GM21423 (cell line): Measurements from ENCODE around the gene NEFH.
"Not testable (repeated sequence)": the region's sequence is repeated elsewhere in the genome, so short reads cannot be mapped to it uniquely, and the experiment has no call there.

Source experiments
- ATAC-seq: cut with Tn5 transposase; IDR thresholded peaks from one replicate; pipeline ENCODE4 v1.9.1; 2021; ENCODE audit warnings: mild to moderate bottlenecking, moderate library complexity; ENCODE audit not compliant: unreplicated experiment

Gene NEFH, protein sequence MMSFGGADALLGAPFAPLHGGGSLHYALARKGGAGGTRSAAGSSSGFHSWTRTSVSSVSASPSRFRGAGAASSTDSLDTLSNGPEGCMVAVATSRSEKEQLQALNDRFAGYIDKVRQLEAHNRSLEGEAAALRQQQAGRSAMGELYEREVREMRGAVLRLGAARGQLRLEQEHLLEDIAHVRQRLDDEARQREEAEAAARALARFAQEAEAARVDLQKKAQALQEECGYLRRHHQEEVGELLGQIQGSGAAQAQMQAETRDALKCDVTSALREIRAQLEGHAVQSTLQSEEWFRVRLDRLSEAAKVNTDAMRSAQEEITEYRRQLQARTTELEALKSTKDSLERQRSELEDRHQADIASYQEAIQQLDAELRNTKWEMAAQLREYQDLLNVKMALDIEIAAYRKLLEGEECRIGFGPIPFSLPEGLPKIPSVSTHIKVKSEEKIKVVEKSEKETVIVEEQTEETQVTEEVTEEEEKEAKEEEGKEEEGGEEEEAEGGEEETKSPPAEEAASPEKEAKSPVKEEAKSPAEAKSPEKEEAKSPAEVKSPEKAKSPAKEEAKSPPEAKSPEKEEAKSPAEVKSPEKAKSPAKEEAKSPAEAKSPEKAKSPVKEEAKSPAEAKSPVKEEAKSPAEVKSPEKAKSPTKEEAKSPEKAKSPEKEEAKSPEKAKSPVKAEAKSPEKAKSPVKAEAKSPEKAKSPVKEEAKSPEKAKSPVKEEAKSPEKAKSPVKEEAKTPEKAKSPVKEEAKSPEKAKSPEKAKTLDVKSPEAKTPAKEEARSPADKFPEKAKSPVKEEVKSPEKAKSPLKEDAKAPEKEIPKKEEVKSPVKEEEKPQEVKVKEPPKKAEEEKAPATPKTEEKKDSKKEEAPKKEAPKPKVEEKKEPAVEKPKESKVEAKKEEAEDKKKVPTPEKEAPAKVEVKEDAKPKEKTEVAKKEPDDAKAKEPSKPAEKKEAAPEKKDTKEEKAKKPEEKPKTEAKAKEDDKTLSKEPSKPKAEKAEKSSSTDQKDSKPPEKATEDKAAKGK

DNA sequence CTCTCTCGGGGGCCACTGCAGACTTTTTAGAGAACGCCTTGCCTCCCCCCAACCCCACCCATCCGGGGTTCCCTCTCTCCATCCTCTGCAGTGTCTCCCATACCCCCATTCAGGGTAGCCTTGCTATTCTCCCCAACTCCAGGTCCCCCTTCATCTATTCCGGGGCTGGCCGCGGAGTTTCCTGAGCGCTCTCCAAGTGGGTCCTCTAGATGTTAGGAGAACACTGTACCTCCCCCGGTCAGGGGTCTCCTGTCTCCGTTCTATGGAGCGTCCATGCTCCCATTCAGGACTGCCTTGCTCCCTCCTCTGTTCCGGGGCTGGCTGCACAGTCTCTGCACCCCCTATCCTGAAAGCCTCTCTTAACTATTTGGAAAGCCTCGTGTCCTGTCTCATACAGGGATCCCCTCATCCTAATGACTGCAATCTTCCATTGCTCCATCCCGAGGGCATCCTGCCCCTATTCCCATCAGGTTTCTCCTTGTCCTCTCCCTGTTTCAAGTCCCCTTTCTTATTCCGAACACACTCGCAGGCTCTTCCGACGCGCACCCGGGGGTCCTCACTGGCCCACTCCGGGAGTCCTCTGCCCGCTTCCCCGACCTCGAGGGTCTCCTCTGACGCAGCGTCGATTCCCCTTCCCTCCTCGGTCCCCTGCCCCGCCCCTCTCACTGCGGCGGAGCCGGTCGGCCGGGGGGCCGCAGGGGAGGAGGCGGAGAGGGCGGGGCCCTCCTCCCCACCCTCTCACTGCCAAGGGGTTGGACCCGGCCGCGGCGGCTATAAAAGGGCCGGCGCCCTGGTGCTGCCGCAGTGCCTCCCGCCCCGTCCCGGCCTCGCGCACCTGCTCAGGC lies at the start of gene NEFH:
TSS of gene NEFH (plus strand) at position 802 of the 845 bp plus-strand sequence. CDS start 45 bp downstream, outside the sequence.
- no peak for ATAC-seq

DNA sequence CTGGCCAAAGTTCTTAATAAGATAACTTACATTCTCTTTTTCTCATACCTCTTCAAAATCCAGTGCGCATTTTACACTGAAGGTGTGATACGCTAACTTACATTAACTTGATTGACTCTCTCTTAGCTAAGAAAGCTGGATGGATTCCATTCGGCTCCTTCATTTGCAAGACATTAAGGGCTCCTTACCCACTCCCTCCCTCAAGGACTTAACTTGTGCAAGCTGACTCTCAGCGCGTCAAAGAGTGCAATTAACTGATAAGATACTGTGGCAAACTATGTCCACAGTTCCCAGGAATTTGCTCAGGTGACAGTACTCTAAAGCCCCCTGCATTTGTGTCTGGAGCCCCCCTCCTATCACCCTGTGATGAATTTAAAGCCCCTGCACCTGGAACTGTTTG lies 48.0 kb upstream of the NEFH start:
- ATAC-seq, result no peak

GRCh38 chr22:29433856-29434255 lies 46.2 kb upstream of the NEFH start:
- ATAC-seq, result no peak

GRCh38 chr22:29434288-29434687 lies 45.7 kb upstream of the NEFH start:
- ATAC-seq, result no peak

DNA sequence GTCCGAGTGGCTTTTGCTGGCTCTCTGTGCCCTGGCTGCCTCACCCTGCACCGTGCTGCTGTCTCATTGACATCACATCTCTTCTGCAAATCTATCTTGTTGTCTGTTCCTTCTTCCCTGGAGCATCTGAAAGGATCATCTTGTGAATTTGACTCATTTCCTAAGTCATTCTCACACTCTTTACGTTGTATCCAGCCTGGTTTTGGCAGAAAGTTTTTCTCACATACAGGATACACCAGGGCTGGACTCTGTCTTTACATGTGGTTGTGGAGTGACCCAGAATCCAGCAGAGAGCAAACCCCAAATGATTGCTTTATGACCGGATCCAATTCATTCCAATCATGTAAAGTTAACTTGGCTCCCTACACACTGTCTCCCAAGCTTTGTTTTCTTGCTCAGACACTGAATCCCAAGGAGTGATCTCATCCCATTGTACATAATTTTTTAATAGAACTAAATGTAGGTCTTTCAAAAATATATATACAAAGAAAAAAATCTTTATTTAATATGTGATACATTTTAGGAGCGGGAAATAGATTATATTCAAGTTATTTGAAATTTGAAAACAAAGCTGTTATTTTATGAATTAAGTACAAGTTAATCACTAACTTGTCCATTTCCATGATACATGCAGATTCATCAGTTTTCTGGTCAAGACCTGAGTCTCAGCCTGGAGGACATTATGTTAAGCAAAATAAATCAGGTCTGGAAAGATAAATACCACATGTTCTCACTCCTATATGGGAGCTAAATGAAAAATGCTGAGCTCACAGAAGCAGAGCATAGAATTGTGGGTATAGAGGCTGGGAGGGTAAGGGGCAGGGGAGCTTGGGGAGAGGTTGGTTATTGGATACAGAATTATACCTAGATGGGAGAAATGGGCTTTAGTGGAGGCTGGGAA lies 44.5 kb upstream of the NEFH start:
- no peak for ATAC-seq

- not testable (repeated sequence) for ATAC-seq
These were observed 41.7 kb upstream of the NEFH start, which contains the start of gene RFPL1 for GRCh38 chr22:29438283-29438682. TSS of gene RFPL1 (plus strand) at chr22:29438583.

DNA sequence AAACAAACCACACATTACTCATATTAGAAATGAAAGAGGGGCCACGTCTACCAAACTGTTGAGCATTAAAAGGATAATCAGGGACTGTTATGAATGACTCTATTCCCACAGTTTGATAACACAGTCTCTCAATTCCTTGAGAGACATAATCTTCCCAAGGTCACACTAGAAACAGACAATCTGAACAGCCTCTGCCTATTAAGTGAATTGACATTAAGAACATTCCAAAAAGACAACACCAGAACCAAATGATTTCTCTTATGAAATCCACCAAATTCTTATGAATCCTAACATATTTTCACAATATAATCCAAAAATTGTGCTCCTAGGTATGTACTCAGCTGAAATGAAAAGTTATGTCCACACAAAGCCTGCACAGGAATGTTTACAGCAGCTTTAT lies 37.0 kb upstream of the NEFH start:
- no peak for ATAC-seq

- no peak for ATAC-seq
These were observed 36.6 kb upstream of the NEFH start for GRCh38 chr22:29443452-29443851.

- ATAC-seq, result no peak
These were observed 35.9 kb upstream of the NEFH start for GRCh38 chr22:29443861-29444792.

DNA sequence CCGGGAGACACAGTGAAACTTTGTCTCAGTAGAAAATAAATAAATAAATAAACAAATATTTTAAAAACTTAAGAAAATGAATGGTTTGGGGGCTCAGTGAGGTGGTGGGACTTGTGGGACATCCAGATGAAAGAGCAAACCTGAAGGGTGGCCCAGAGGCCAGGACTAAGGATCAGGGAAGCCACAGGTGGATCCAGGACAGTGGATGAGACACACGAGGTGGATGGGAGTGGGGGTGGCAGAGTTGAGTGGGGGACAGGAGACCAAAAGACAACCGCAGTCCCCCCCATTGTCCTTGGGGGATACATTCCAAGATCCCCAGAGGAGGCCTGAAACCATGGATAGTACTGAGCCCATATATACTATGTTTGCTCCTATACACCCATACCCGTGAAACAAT lies 34.5 kb upstream of the NEFH start:
- ATAC-seq, result no peak

DNA sequence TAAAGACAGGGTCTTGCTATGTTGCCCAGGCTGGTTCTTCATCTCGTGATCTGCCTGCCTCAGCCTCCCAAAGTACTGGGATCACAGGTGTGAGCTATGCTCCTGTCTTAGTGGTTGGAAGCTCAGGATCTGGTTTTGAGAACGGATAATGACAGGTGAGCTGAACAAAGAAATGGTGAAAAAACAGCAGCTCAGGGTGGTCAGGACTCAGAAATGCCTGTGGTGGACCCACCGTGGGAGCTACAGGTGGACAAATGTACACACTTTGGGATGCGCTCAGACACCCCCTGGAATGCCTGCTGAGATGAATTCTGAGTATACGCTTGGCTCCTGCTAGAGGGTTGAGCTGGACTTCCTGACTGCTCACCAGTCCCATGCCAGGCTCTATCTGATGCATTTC lies 32.1 kb upstream of the NEFH start:
- no peak for ATAC-seq

- ATAC-seq, result no peak
These were observed 30.6 kb upstream of the NEFH start for GRCh38 chr22:29449296-29449875.

DNA sequence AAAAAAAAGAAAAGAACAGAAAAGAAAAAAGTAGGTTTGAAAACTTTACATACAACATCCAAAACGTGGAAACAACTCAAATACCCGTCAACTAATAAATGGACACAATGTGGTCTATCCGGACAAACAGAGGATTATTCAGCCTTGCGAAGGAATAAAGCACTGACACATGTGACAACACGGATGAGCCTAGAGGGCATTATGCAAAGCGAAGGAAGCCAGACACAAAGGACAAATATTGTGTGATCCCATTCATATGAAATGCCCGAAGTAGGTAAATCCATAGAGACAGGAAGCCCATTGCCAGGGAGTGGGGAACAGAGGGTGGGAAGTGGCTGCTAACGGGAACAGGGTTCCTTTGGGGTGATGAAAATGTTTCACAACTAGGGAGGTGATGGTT lies 29.8 kb upstream of the NEFH start:
- no peak for ATAC-seq

DNA sequence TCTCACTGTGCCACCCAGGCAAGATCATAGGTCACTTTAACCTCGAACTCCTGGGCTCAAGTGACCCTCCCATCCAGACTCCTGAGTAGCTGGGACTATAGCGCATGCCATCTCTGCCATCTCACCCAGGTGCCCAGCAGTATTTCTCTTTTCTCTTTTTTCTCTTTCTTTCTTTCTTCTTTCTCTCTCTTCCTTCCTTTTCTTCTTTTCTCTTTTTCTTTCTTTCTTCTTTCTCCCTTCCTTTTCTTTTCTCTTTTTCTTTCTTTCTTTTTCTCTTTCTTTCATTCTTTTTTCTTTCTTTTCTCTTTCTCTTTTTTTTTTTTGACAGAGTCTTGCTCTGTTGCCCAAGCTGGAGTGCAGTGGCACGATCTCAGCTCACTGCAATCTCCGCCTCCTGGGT lies 28.2 kb upstream of the NEFH start:
- no peak for ATAC-seq

GRCh38 chr22:29454276-29454675 lies 25.7 kb upstream of the NEFH start:
- ATAC-seq, result no peak

DNA sequence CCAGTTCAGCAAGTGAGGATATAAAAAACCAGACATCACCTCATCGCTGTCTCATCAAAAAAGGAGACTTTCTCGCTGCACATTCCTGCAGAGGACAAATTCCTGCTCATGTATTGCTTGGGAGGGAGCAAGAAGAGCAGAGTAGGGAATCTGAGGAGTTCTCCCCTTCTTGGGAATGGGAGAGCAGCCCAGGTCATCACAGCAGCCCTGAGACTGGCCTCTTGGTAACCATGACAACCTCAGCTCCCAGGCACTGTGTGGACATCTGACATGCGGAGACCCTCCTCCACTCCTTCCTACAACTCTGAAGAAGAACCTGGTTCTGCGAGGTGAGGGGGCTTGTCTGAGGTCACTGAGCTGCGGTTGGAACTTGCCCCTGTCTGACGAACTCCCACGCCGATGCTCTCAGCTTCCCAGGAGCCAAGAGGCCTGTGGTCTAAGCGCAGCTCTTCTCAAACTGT lies 23.8 kb upstream of the NEFH start:
- no peak for ATAC-seq

- ATAC-seq, result no peak
These were observed 22.3 kb upstream of the NEFH start for GRCh38 chr22:29457730-29458129.

DNA sequence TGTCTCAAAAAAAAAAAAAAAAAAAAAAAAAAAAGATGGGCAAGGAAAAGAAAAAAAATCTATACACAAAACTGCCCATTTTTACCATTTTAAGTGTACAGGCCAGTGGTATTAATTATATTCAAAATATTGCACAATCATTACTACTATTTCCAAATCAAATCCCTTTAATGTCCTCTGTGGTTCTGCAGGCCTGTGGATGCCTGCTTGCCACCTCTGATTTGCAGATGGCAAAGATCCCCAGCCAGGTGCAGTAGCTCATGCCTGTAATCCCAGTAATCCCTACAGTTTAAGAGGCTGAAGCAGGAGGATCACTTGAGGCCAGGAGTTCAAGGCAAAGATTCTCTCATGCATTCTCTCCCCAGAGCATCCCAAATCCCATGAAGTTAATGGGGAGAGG lies 21.5 kb upstream of the NEFH start:
- no peak for ATAC-seq
